OCI-LY7 (cell line): ENCODE data around the gene EPS8L3.

Experiments used
- CTCF ChIP-seq: fragments of 200-600 bp; sonication (generic); conservative IDR thresholded peaks from 2 replicates; pipeline ENCODE4 v1.5.1; 2014; ENCODE audit warnings: mild to moderate bottlenecking, antibody characterized with exemption, low read length, moderate library complexity, mixed read lengths
- EZH2phosphoT487 ChIP-seq: fragments of 200-600 bp; sonication (generic); IDR thresholded peaks from 2 replicates; pipeline ENCODE4 v1.6.1; 2018; ENCODE audit warnings: low read depth, borderline replicate concordance, mild to moderate bottlenecking, mixed run types, antibody characterized with exemption, low read length, moderate library complexity, mixed read lengths

- TF ChIP-seq CTCF: no peak
- no peak for TF ChIP-seq EZH2phosphoT487
These were observed 8.3 kb upstream of the EPS8L3 start for GRCh38 chr1:109771712-109772657.
